Erythroblast (primary cell): ENCODE measurements around the gene ANKRD12.

Experiments
- GATA1 ChIP-seq: IDR thresholded peaks from 2 replicates; pipeline ENCODE4 v1.6.1; 2011; ENCODE audit warnings: low read depth, mild to moderate bottlenecking, control low read depth, low read length, moderate library complexity
- POLR2A ChIP-seq: IDR thresholded peaks from 2 replicates; pipeline ENCODE4 v1.6.1; 2011; ENCODE audit warnings: mild to moderate bottlenecking, low read length

- TF ChIP-seq POLR2A, result no peak
- TF ChIP-seq GATA1, result no peak
These were observed 81.3 kb downstream of the ANKRD12 start for GRCh38 chr18:9217743-9218451.
